ENCODE results near the gene MRPL43. TPM values are rescaled to one million over a fixed set of nuclear protein-coding genes. Genes with fewer than 3 reads are reported as not detected.
"Not testable (repeated sequence)": the region's sequence is repeated elsewhere in the genome, so short reads cannot be mapped to it uniquely, and the experiment has no call there.

The MRPL43 gene
- total RNA-seq, 1 experiment from 2014 or later: 57.7 TPM

DNA sequence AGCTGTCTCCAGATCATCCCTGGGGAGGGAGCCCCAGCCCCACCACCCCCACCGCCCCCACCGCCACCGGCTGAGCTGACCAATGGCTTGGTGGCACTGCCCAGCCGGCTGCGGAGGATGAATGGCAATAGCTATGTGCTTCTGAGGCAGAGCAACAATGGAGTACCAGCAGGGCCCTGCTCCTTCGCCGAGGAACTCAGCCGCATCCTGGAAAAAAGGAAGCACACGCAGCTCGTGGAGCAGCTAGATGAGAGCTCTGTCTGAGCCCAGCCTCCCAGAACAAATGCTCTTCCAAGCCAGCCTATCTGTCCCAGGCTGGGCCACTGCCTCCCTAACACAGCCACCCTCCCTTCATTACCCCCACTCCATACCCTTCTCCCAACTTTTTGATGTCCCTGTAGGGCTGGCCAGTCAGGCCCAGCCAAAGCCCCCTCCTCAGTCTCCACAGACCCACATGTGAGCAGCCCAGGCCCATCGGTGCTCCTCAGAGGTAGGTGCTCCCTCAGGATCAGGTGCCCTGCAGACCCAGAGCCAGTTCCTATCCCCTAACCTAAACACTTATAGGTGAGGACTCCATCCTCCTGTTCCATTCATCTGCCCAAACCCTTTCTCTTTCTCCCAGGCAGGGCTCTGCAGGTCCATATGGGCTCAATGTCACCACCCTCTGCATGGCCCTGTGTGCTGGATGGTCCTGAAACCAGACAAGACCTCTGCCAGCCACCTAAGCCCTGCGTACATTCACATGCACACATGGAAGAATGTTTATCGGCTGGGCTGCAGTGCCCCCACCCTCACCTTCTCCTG, 3.2 kb downstream of the MRPL43 start:
- no peak for DNase-seq (ENCODE audit: low read depth)

DNA sequence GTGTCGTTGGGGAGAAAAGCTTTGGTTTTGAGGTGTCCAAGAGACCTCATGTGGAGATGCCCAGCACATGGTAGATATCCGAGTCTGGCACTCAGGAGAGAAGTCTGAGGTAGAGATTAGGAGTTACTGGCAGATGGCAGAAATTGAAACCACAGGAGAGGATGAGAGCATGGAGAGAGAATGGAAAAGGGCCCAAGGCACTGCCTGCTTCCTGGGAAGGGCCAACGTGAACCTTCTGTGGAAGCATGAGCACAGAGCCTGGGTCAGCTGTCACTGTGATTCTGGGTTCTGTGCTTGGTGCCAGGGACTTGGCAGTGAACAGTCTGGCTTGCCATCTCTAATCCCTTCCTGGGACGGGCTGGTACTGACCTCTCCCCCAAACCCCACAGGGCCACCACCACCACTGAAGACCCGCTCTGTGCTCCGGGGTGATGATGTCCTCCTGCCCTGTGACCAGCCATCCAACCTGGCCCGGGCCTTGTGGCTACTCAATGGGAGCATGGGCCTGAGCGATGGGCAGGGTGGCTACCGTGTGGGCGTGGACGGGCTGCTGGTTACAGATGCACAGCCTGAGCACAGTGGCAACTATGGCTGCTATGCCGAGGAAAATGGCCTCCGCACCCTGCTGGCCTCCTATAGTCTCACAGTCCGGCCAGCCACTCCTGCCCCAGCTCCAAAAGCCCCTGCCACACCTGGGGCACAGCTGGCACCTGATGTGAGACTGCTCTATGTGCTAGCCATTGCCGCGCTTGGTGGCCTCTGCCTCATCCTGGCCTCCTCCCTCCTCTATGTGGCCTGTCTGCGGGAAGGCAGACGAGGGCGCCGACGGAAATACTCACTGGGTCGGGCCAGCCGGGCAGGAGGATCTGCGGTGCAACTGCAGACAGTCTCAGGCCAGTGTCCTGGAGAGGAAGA, 4.1 kb downstream of the MRPL43 start:
- no peak for DNase-seq (ENCODE audit: low read depth)

DNA sequence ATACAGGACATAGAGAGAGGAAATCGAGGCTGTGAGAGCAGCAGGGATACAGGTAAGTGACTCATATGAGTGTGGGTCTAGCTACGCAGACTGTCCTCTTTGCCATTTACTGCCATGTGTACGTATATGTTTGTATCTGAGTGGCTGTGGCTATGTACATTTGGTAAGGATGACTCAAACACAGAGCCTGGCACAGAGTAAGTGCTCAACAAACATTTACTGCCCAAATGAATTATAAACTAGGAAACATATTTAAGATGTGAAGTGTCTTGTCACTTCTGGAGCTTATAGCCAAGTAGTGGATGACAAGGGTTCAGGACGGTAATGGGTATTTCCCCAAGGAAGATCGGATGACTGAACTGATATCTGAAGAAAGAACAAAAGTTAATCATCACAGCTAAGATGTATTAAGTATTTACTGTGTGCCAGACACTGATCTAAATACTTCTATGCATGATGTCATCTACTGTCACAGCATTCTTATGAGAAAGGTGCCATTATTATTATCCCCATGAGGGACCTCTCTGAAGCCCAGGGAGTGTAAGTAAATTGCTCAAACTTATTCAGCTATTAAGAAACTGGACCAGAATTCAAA, 6.0 kb downstream of the MRPL43 start:
- DNase-seq (ENCODE audit: low read depth): no peak

DNA sequence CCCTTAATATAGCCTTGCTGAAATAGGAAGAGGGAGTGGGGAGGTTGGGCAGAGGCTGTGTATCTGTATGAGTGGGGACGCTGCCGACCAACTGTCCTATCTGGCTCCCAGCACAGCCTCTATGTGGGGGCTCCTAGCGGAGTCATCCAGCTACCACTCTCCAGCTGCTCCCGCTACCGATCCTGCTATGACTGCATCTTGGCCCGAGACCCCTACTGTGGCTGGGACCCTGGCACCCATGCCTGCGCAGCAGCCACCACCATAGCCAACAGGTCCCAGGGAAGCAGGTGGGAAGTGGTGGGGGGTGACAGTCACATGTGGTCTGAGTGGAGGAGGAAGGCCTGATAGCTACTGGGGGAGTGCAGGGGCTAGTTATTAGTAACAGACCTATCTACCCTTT, 6.6 kb downstream of the MRPL43 start:
- no peak for DNase-seq (ENCODE audit: low read depth)

DNA sequence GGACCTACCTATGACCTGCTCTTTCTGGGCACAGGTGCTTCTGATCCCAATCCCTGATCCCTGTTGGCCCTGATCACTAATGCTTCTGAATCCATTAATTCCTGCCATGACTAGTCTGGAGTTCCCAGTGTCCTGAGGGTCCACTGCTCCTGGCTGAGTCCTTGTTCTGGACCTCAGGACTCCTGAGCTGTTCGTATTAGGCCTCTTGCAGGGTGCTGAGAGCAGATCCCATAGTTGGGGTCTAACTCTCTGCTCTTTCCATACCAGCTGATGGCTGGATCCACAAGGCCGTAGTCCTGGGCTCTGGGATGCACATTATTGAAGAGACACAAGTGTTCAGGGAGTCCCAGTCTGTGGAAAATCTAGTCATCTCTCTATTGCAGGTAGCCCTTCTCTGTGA, 7.0 kb downstream of the MRPL43 start:
- no peak for DNase-seq (ENCODE audit: low read depth)

DNA sequence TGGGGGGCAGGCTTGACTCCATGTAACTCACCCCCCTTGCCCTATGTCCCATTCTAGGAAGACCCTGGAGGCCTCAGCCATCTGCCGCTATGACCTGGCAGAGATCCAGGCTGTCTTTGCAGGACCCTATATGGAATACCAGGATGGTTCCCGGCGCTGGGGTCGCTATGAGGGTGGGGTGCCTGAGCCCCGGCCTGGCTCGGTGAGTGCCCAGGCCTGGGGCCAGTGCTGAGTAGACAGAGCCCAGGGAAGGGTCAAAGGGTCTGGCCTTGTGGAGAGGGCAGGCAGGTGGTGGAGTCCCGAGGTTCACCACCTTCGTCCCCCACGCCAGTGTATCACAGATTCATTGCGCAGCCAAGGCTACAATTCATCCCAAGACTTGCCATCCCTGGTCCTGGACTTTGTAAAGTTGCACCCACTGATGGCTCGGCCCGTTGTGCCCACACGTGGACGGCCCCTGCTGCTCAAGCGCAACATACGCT, 7.5 kb downstream of the MRPL43 start:
- no peak for DNase-seq (ENCODE audit: low read depth)

DNA sequence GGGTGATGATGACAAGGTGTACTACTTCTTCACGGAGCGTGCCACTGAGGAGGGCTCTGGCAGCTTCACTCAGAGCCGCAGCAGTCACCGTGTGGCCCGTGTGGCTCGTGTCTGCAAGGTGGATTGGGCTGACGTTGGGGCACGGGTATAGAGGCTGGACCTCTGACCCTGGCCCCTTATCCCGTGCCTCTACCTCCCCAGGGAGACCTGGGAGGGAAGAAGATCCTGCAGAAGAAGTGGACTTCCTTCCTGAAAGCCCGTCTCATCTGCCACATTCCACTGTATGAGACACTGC, 8.4 kb downstream of the MRPL43 start:
- DNase-seq (ENCODE audit: low read depth): no peak

DNA sequence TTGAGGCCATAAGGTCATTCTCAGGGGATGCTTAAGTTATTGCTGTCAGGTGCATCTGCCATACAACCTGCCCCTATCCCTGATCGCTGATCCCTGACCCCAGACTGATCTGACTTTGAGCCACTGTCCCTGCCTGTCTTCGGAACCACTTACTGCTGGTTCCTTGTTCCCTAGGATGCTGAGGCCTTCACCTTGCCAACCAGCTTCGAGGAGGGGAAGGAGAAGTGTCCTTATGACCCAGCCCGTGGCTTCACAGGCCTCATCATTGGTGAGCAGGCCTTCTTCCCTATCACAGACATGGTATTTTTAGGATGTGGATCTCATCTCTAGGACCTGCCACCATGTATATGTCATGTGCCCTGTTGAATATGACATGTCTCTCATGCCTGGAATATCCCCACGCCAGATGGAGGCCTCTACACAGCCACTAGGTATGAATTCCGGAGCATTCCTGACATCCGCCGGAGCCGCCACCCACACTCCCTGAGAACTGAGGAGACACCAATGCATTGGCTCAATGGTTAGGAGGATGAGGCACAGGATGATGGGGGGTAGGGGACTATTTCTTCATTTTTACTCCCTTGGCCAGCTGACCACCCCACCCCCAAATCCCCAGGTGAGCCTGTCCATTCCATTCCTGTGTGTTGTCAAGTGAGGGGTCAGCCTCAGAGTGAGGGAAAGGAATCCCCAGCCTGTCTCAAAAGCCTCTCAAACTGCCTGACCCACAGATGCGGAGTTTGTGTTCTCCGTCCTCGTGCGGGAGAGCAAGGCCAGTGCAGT, 9.0 kb downstream of the MRPL43 start:
- DNase-seq (ENCODE audit: low read depth): no peak

DNA sequence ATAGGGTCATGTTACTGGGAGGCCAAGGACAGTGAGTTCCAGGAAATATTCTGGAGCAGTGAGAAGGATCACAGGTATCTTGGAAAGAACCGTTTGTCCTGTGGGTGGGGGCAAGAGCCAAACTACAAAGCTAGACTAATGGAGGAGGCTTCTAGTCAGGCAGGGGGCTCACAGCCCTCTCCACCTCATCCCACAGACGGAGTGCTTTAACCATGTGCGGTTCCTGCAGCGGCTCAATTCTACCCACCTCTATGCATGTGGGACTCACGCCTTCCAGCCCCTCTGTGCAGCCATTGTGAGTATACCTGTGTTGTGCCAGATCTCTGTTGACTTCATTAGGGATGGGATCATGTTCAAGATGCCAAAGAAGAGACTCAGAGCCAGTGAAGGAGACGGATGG, 9.9 kb downstream of the MRPL43 start:
- DNase-seq (ENCODE audit: low read depth): no peak

DNA sequence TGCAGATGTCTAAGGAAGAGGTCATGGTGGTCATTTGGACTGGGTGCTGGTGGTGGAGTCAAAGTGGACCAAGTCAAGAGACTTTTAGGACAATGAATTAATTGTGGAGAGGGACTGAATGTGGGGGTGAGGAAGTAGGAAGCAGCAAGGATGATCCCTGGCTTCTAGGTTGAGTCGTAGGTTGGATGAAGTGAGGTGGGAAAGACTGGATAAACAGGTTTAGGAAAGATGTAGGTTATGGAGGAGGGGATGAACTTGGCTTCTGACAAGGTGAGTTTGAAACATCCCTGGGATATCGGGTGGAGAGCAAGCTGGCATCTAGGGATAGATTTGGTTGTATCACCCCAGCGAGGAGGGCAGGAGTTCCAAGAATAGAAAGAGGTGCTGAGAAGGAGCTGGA, 10.4 kb downstream of the MRPL43 start:
- DNase-seq (ENCODE audit: low read depth): no peak

DNA sequence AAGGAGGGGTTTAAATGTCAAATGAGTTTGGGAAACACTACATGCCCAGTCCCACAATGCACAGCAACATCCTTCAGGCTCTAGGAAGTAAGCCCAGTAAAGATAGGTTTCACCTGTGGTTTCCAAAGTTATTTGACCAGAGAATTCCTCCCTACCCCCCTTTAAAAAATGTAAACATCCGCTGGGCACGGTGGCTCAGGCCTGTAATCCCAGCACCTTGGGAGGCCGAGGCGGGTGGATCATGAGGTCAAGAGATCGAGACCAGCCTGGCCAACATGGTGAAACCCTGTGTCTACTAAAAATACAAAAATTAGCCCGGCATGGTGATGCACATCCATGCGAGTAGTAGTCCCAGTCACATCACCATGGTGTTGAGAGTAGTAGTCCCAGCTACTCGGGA, 11.9 kb downstream of the MRPL43 start:
- DNase-seq (ENCODE audit: low read depth): not testable (repeated sequence)

DNA sequence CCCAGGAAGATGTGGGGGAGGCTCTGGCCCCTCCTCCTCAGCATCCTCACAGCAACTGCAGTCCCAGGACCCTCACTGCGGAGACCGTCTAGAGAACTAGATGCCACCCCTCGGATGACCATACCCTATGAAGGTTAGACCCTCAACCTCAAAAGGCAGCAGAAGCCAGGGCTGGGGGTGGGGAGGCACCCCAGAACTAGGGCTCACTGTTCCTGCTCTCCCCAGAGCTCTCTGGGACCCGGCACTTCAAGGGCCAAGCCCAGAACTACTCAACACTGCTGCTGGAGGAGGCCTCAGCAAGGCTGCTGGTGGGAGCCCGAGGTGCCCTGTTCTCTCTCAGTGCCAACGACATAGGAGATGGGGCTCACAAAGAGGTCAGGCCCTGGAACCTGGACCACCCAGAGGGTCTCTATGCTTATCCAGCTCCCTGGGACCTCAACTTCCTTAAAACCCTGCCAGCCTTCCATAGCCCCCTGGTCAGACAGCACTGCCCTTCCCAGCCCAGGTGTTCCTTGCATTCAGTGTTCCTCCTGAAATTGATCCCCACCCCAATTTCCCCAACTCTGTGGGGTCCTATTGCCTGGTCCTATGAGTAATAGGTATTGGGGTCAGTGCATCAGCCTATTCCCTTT, 14.3 kb downstream of the MRPL43 start:
- DNase-seq (ENCODE audit: low read depth): no peak

DNA sequence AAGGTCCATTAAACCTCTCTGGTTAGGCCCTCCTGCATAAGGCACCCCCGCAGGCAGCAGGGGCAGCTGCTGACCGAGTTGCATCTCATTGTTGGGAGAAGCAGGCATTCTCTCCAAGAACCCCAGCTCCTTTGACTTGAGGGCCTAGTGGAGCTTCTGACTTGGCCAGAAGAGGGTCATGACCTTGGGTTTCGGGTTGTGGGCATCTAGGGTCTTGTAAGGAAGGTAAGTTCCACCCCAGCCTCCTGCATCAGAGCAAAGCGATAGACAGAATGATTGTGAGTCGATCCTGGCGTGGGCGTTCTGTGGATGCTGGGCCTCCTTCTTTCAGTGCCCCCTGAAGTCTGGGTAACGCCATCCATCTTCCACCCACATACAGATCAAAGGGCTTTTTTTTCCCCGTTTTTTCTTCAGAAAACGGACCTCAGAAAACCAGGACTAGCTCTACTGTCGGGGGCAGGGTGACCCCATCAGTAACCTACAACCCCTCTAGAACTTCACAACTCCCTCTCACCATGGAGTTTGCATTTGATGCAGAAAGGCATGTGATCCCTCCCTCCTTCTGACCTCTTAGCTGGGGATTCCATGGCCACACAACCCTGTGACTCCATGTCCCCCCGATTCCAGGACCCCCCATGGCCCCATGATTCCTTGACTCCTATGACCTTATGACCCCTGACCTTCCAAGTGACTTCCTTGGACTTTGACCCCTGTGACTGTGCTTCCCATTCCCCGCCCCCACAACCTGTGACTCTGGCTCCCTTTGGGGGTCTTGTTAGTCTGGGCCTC, 15.0 kb downstream of the MRPL43 start:
- DNase-seq (ENCODE audit: low read depth): no peak

DNA sequence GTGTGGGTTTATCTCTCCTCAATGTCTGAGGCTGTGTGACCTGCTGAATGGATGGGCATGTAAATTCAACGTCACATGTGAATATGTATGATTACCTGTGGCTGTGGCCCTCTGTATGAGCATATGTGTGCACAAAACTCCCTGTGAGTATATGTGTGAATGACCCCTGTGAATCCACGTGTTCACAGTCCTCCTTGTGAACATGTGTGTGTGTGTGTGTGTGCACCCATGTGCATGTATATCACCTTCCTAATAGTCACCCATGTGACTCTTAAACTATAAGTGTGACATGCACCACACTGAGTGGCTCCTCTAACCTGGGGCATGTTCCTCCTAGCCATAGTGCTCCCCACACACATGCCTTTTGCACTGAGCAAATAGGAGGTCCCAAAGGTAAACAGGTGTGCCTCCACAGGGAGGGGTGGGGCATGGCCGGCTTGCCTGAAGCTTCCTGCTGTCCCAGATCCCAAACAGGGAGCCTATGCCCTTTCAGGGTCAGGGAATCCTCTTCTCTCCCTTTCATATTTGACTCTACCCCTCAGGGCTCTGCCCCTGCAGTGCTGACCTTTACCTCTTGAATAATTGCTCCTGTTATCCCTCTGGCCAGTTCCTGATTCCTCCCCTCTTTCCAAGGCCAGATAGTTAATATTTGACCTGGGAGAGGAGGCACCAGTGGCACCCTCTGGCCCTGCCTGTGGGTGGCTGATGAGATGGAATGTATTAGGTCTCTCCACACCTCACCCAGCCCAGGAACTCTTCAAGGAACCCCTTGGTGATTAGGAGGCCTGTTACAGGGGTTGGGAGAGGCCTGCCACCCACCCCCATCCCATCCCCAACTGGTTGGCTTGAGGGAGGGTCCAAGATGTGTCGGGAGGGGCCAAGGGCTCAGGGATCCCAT, 16.1 kb downstream of the MRPL43 start:
- no peak for DNase-seq (ENCODE audit: low read depth)

DNA sequence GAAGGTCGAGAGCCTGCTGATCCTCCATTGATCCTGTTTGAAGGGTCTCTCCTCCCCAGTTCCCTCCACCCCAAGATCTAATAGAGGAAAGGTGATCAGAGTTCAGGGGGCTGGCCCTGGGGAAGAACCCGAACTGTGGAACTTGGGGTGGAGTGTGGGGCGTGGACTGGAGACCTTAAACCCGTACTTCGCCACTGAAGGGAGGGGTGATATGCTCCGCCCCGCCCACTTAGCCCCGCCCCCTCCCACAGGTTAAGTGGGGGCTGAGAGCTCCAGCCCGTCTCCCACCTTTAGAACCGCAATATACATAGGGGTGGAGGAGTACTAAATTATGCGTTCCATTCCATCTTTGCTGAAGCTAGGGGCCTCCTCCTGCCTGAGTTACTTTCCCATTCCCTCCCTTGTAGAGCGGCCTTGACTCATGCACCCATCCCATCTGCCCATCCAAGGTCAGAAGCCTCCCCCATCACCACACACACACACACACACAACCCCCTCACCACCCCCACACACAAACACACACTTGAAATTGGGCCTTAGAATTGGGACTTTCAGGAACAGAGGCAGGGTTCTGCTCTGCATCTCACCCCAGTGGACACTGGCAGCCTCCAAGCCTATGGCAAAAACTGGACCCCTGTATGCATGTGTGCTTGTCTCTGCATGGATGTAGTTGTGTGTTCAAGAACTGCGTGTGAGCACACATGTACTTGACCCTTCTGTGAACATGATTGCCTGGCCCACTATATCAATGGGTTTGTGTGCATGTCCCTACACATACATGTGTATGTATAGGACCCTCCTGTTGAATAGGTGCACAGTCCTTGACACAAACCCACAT, 17.0 kb downstream of the MRPL43 start:
- no peak for DNase-seq (ENCODE audit: low read depth)

DNA sequence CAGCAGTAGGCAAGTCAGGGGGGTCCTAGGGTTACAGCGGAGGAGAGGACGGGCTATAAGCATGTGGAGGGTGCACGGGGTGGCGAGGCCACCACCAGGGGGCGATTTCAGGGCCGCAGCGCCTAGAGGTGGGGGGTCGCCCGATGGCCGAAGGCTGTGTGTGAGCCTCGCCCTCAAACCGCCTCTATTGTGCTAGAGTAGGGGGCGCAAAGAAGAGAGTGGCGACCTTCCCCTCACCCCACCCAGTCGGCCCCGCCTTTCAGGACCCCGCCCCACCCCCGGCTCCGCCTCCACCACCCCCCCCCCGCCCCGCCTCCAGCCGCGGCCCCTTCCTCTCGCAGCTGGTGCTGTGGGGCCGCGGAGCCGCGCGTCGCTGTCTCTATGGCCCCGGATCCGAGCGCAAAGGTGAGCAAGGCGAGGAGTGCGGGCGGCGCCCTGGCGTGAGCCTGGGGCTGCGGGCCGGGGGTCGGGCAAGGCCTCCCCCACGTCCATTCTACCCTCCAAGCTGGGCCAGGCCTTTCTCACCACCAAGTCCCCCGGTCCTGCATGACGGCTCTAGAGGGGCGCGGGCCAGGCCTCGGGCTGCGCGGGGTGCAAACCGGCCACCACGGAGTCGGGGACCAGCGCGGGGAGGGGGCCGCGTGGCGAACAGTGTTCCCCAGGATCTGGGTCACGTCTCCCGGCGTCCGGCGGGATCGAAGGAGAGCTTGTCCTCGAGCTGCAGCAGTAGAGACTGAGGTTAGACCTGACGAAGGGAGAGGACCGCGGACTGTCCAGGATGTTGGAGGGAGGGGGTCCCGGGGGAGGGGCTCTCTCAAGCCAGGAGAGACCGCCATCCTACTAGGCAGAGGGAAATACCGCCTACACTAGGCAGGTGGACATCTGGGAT, 17.9 kb downstream of the MRPL43 start, which contains the start of gene SEMA4G:
TSS of gene SEMA4G (plus strand) at position 318 of the 889 bp plus-strand sequence. CDS start 3,409 bp downstream, outside the sequence.
- DNase-seq (ENCODE audit: low read depth): peak; percentile 35

DNA sequence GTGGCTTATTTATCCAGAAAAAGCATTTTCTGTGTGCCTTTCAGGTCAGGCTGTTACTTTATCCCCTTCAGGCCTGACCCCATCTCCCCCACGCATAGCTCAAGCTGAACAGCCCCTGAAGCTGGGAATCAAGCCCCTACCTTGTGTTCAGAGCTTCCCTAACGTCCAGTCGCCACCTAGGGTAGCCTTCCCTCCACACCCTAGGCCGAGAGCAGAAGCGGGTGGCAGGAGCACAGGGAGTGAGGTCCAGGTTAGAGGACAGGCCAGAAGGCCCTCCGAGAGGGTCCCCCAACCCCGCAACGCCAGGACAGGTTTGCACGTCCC, 18.5 kb downstream of the MRPL43 start:
- no peak for DNase-seq (ENCODE audit: low read depth)

Measured in Daoy (cell line).